ENCODE data around the gene SLC5A3. TPM values are rescaled to one million over a fixed set of nuclear protein-coding genes. Genes with fewer than 3 reads are reported as not detected.

The SLC5A3 gene
- total and polyA plus RNA-seq, 10 of the 15 experiments (the other 5 are each of a cell fraction or from before 2014, with no cell fraction given): 3.3 to 21.4 (median 12.0) TPM

- TF ChIP-seq CEBPB (IDR thresholded peaks at IDR 0.05; ENCODE audit: borderline replicate concordance in 1 of 2, low read depth in 2 of 2, low read length in 2 of 2): no peak
- TF ChIP-seq BHLHE40 (IDR thresholded peaks at IDR 0.05; ENCODE audit: borderline replicate concordance in 1 of 2, low read depth in 2 of 2, low read length in 1 of 2): 0 out of 4 replicates have a peak, but pooled peaks of 1 of the 2 experiments have one; percentile 9
- TF ChIP-seq, protein P1, sequence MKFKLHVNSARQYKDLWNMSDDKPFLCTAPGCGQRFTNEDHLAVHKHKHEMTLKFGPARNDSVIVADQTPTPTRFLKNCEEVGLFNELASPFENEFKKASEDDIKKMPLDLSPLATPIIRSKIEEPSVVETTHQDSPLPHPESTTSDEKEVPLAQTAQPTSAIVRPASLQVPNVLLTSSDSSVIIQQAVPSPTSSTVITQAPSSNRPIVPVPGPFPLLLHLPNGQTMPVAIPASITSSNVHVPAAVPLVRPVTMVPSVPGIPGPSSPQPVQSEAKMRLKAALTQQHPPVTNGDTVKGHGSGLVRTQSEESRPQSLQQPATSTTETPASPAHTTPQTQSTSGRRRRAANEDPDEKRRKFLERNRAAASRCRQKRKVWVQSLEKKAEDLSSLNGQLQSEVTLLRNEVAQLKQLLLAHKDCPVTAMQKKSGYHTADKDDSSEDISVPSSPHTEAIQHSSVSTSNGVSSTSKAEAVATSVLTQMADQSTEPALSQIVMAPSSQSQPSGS (IDR thresholded peaks at IDR 0.05; ENCODE audit: low read length): no peak
- TF ChIP-seq NR2C1 (IDR thresholded peaks at IDR 0.05): peak; percentile 53
- TF ChIP-seq YY1 (IDR thresholded peaks at IDR 0.05; ENCODE audit: low read depth, low read length): no peak
- no peak for TF ChIP-seq WRNIP1 (IDR thresholded peaks at IDR 0.05; ENCODE audit: borderline replicate concordance, low read depth, low read length)
- TF ChIP-seq, protein P2, sequence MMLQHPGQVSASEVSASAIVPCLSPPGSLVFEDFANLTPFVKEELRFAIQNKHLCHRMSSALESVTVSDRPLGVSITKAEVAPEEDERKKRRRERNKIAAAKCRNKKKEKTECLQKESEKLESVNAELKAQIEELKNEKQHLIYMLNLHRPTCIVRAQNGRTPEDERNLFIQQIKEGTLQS (IDR thresholded peaks at IDR 0.05; ENCODE audit: borderline replicate concordance, extremely low read depth, low read depth, low read length): no peak
- TF ChIP-seq FOXK2 (IDR thresholded peaks at IDR 0.05): no peak
- TF ChIP-seq SREBF2 (IDR thresholded peaks at IDR 0.05; ENCODE audit: low read length): no peak
- no peak for TF ChIP-seq E2F8 (IDR thresholded peaks at IDR 0.05; ENCODE audit: low read depth, partially characterized antibody)
- TF ChIP-seq RCOR1 (conservative IDR thresholded peaks at IDR 0.05; ENCODE audit: low read depth, low read length): no peak
- TF ChIP-seq CTCF (IDR thresholded peaks at IDR 0.05 in 2 of 3, conservative IDR thresholded peaks at IDR 0.05 in 1 of 3; ENCODE audit: control insufficient read depth in 2 of 3, extremely low read depth in 1 of 3, insufficient read depth in 1 of 3, low read depth in 3 of 3, low read length in 3 of 3): no peak
- TF ChIP-seq CEBPZ (IDR thresholded peaks at IDR 0.05; ENCODE audit: low read depth, low read length): no peak
- no peak for TF ChIP-seq RELB (IDR thresholded peaks at IDR 0.05; ENCODE audit: low read depth)
- TF ChIP-seq SUPT20H (IDR thresholded peaks at IDR 0.05; ENCODE audit: borderline replicate concordance, control insufficient read depth, low read depth, low read length): no peak
- TF ChIP-seq RBBP5 (conservative IDR thresholded peaks at IDR 0.05): no peak
- TF ChIP-seq CREB1 (IDR thresholded peaks at IDR 0.05; ENCODE audit: low read depth): peak; percentile 64
- no peak for TF ChIP-seq JUND (IDR thresholded peaks at IDR 0.05; ENCODE audit: low read depth, low read length)
Observed at GRCh38 chr21:34031835-34032370, 41.5 kb upstream of the SLC5A3 start (continued).
